HG03558 (cell line): ENCODE data around the gene FILIP1L.

Experiments used
- ATAC-seq: cut with Tn5 transposase; IDR thresholded peaks from one replicate; pipeline ENCODE4 v1.9.1; 2021; ENCODE audit warnings: moderate number of reproducible peaks; ENCODE audit not compliant: unreplicated experiment; ENCODE audit errors: extremely low read depth

The FILIP1L gene

GRCh38 chr3:99958222-99958912 lies 155.9 kb downstream of the FILIP1L start:
- no peak for ATAC-seq

- no peak for ATAC-seq
Observed at GRCh38 chr3:99957151-99957796, 157.0 kb downstream of the FILIP1L start.

- no peak for ATAC-seq
Observed at GRCh38 chr3:99955773-99956562, 158.3 kb downstream of the FILIP1L start.

- ATAC-seq: no peak
Observed at GRCh38 chr3:99954914-99955644, 159.2 kb downstream of the FILIP1L start.

GRCh38 chr3:99953596-99953995 lies 160.7 kb downstream of the FILIP1L start:
- ATAC-seq: no peak

GRCh38 chr3:99952306-99952705 lies 162.0 kb downstream of the FILIP1L start:
- ATAC-seq: no peak

GRCh38 chr3:99951701-99952100 lies 162.6 kb downstream of the FILIP1L start:
- no peak for ATAC-seq

GRCh38 chr3:99950921-99951320 lies 163.4 kb downstream of the FILIP1L start:
- no peak for ATAC-seq

GRCh38 chr3:99949956-99950670 lies 164.2 kb downstream of the FILIP1L start:
- no peak for ATAC-seq

GRCh38 chr3:99948467-99949089 lies 165.7 kb downstream of the FILIP1L start:
- ATAC-seq: no peak

GRCh38 chr3:99947356-99947755 lies 166.9 kb downstream of the FILIP1L start:
- no peak for ATAC-seq

- ATAC-seq: no peak
Observed at GRCh38 chr3:99945328-99945995, 168.8 kb downstream of the FILIP1L start.

- no peak for ATAC-seq
Observed at GRCh38 chr3:99943931-99944761, 170.2 kb downstream of the FILIP1L start.

GRCh38 chr3:99941211-99941610 lies 173.1 kb downstream of the FILIP1L start:
- no peak for ATAC-seq

- ATAC-seq: no peak
Observed at GRCh38 chr3:99940350-99940749, 174.0 kb downstream of the FILIP1L start.

- no peak for ATAC-seq
Observed at GRCh38 chr3:99939876-99940275, 174.4 kb downstream of the FILIP1L start.

GRCh38 chr3:99938270-99938911 lies 175.9 kb downstream of the FILIP1L start:
- peak; percentile 24 for ATAC-seq
